Measurements from ENCODE around the gene SEMA4C. TPM values are rescaled to one million over a fixed set of nuclear protein-coding genes. Genes with fewer than 3 reads are reported as not detected.

Gene SEMA4C
- total and polyA plus RNA-seq, 9 of the 15 experiments (the other 6 are each of a cell fraction or from before 2014, with no cell fraction given) = 0.32 to 59.7 (median 23.9) TPM

GRCh38 chr2:96857667-96858372 lies 12.1 kb downstream of the SEMA4C start, which contains the start of gene ANKRD39 (continued):
- no peak for TF ChIP-seq NUFIP1 (IDR thresholded peaks at IDR 0.05; ENCODE audit: partially characterized antibody)
- TF ChIP-seq CCAR2 (IDR thresholded peaks at IDR 0.05; ENCODE audit: low read depth, low read length) = no peak
- TF ChIP-seq TOE1 (IDR thresholded peaks at IDR 0.05; ENCODE audit: borderline replicate concordance) = peak; percentile 25; the same call in 1 of the 2 replicates
- no peak for TF ChIP-seq TOE1 (CRISPR knock-in tag; IDR thresholded peaks at IDR 0.05; ENCODE audit: borderline replicate concordance, low read depth)
- TF ChIP-seq RBFOX2 (IDR thresholded peaks at IDR 0.05; ENCODE audit: low read depth, low read length) = peak; percentile 83
- TF ChIP-seq CBFA2T3 (IDR thresholded peaks at IDR 0.05) = no peak
- TF ChIP-seq RB1 (IDR thresholded peaks at IDR 0.05; ENCODE audit: low read depth) = peak; percentile 94
- no peak for TF ChIP-seq ILF3 (IDR thresholded peaks at IDR 0.05; ENCODE audit: borderline replicate concordance)
- TF ChIP-seq ZFX (CRISPR knock-in tag; IDR thresholded peaks at IDR 0.05) = peak; percentile 93
- TF ChIP-seq ZNF507 (tag; conservative IDR thresholded peaks at IDR 0.05) = no peak
- TF ChIP-seq NR4A1 (CRISPR knock-in tag; IDR thresholded peaks at IDR 0.05) = 0 out of 2 replicates have a peak, but pooled peaks have one; percentile 19
- no peak for TF ChIP-seq NR4A1 (tag; IDR thresholded peaks at IDR 0.05)
- no peak; the same call in 1 of the 2 replicates for TF ChIP-seq ZBTB1 (CRISPR knock-in tag; IDR thresholded peaks at IDR 0.05; ENCODE audit: borderline replicate concordance, low read depth)
- no peak for TF ChIP-seq SOX6 (IDR thresholded peaks at IDR 0.05)
- TF ChIP-seq ID3 (CRISPR knock-in tag; IDR thresholded peaks at IDR 0.05) = no peak
- peak; percentile 53; the same call in 1 of the 2 replicates for TF ChIP-seq ID3 (tag; IDR thresholded peaks at IDR 0.05)
- TF ChIP-seq ZFP91 (CRISPR knock-in tag; IDR thresholded peaks at IDR 0.05) = no peak
- no peak for TF ChIP-seq HIVEP1 (CRISPR knock-in tag; IDR thresholded peaks at IDR 0.05)
- TF ChIP-seq TGIF2 (CRISPR knock-in tag; IDR thresholded peaks at IDR 0.05) = no peak
- TF ChIP-seq POLR2AphosphoS5 (IDR thresholded peaks at IDR 0.05; ENCODE audit: control insufficient read depth, insufficient read depth, low read depth, low read length) = no peak
- TF ChIP-seq LARP7 (IDR thresholded peaks at IDR 0.05) = no peak
- TF ChIP-seq, protein P1, sequence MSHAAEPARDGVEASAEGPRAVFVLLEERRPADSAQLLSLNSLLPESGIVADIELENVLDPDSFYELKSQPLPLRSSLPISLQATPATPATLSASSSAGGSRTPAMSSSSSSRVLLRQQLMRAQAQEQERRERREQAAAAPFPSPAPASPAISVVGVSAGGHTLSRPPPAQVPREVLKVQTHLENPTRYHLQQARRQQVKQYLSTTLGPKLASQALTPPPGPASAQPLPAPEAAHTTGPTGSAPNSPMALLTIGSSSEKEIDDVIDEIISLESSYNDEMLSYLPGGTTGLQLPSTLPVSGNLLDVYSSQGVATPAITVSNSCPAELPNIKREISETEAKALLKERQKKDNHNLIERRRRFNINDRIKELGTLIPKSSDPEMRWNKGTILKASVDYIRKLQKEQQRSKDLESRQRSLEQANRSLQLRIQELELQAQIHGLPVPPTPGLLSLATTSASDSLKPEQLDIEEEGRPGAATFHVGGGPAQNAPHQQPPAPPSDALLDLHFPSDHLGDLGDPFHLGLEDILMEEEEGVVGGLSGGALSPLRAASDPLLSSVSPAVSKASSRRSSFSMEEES (CRISPR knock-in tag; IDR thresholded peaks at IDR 0.05) = no peak
- TF ChIP-seq, protein P2, sequence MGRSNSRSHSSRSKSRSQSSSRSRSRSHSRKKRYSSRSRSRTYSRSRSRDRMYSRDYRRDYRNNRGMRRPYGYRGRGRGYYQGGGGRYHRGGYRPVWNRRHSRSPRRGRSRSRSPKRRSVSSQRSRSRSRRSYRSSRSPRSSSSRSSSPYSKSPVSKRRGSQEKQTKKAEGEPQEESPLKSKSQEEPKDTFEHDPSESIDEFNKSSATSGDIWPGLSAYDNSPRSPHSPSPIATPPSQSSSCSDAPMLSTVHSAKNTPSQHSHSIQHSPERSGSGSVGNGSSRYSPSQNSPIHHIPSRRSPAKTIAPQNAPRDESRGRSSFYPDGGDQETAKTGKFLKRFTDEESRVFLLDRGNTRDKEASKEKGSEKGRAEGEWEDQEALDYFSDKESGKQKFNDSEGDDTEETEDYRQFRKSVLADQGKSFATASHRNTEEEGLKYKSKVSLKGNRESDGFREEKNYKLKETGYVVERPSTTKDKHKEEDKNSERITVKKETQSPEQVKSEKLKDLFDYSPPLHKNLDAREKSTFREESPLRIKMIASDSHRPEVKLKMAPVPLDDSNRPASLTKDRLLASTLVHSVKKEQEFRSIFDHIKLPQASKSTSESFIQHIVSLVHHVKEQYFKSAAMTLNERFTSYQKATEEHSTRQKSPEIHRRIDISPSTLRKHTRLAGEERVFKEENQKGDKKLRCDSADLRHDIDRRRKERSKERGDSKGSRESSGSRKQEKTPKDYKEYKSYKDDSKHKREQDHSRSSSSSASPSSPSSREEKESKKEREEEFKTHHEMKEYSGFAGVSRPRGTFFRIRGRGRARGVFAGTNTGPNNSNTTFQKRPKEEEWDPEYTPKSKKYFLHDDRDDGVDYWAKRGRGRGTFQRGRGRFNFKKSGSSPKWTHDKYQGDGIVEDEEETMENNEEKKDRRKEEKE (IDR thresholded peaks at IDR 0.05; ENCODE audit: borderline replicate concordance in 1 of 2, control insufficient read depth in 1 of 2, low read depth in 2 of 2, low read length in 1 of 2) = no peak
